ENCODE results near the gene FOXA2. TPM values are rescaled to one million over a fixed set of nuclear protein-coding genes. Genes with fewer than 3 reads are reported as not detected.

The FOXA2 gene
- polyA plus RNA-seq, 1 donor from 2014 or later = not detected

DNA sequence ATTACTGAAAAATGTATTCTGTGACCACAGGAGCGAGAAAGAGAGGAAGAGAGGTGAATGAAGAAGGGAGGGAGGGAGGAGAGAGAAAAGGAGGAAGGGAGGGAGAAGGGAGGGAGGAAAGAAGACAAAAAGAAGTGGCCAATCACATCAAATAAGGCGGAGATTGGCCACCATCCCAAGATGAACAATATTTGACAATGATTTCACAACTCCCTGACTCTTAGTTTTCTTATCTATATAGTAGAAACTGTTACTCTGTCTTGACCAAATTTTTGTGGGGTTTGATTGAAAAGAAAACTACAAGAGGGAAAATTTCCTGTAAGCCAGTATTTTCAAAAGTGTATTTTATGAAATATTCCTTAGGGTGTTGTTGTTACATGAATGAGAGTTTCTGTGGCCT lies 52.6 kb downstream of the FOXA2 start:
- no peaks in the 10 kb centered on the region for H3K9me3 ChIP-seq (ENCODE audit: low read length)

DNA sequence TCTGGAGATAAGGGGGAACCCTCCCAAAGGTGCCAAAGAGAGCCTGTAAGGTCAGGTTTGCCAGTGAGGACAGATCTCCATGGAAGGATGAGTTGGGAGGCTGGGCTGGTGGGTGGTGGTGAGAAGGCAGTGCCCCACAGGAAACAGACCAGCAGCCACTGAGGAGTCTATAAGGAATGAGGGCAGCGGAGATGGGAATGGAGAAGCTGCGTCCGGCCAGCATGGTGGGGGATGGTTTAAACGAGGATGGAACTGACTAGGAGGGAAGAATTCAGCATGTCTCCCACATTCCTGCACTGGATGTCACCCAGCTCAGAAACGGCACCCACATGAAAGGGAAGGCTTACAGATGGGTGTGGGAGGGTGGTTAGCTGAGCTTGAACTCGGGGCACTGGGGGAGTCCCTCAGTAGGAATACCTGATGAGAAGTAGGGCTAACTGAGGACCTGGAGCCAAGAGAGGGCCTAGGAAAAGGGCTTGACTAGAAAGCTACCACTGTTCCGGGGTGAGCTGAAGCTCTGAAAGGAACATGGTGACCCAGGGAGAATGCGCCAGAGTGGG lies 53.2 kb downstream of the FOXA2 start:
- TF ChIP-seq MXI1 (conservative IDR thresholded peaks at IDR 0.05; ENCODE audit: poor library complexity, severe bottlenecking) (no peak), TAF1 (IDR thresholded peaks at IDR 0.05; ENCODE audit: low read depth) (no peak), CTCF (IDR thresholded peaks at IDR 0.05; ENCODE audit: poor library complexity, severe bottlenecking) (no peak), EZH2 (IDR thresholded peaks at IDR 0.05; ENCODE audit: borderline replicate concordance, insufficient read depth, low read length, poor library complexity, severe bottlenecking) (no peak), EP300 (conservative IDR thresholded peaks at IDR 0.05; ENCODE audit: poor library complexity, severe bottlenecking) (no peak), SMC3 (conservative IDR thresholded peaks at IDR 0.05; ENCODE audit: poor library complexity) (no peak), REST (IDR thresholded peaks at IDR 0.05; ENCODE audit: borderline replicate concordance) (no peak), RAD21 (conservative IDR thresholded peaks at IDR 0.05) (no peak), POLR2AphosphoS5 (IDR thresholded peaks at IDR 0.05) (no peak)
- Histone ChIP-seq H3F3A (ENCODE audit: insufficient read depth, low read length, poor library complexity, severe bottlenecking) (no peaks in the 10 kb centered on the region), H3K27ac (ENCODE audit: low read length) (no peak overlapping the region), H3K36me3 (ENCODE audit: insufficient read depth, low read length) (no peaks in the 10 kb centered on the region), H3K9ac (ENCODE audit: low read length) (no peak overlapping the region), H2AFZ (ENCODE audit: low read depth, low read length) (no peak overlapping the region), H3K4me3 (ENCODE audit: low read length) (no peak overlapping the region), H3K9me2 (ENCODE audit: insufficient read depth, low read length) (no peaks in the 10 kb centered on the region), H3K27me3 (ENCODE audit: insufficient read depth, low read depth, low read length) (no peaks in the 10 kb centered on the region), H3K4me2 (ENCODE audit: low read length) (no peak overlapping the region), H4K20me1 (ENCODE audit: insufficient read depth) (no peaks in the 10 kb centered on the region), H3K9me3 (ENCODE audit: low read length) (no peaks in the 10 kb centered on the region), H3K79me2 (replicated peaks; ENCODE audit: insufficient read depth, low read length) (no peaks in the 10 kb centered on the region)

More for the DNA sequence above, 52.6 kb downstream of the FOXA2 start:
- no peak overlapping the region for H3K4me3 ChIP-seq (ENCODE audit: low read length)
- no peak overlapping the region for H2AFZ ChIP-seq (ENCODE audit: low read depth, low read length)
- no peaks in the 10 kb centered on the region for H3K27me3 ChIP-seq (ENCODE audit: insufficient read depth, low read depth, low read length)
- no peak overlapping the region for H3K4me2 ChIP-seq (ENCODE audit: low read length)
- H3F3A ChIP-seq (ENCODE audit: insufficient read depth, low read length, poor library complexity, severe bottlenecking) = no peaks in the 10 kb centered on the region
- H3K36me3 ChIP-seq (ENCODE audit: insufficient read depth, low read length) = no peaks in the 10 kb centered on the region
- H3K9ac ChIP-seq (ENCODE audit: low read length) = no peak overlapping the region
- no peaks in the 10 kb centered on the region for H3K79me2 ChIP-seq (replicated peaks; ENCODE audit: insufficient read depth, low read length)
- H3K9me2 ChIP-seq (ENCODE audit: insufficient read depth, low read length) = no peaks in the 10 kb centered on the region
- no peaks in the 10 kb centered on the region for H4K20me1 ChIP-seq (ENCODE audit: insufficient read depth)
- TF ChIP-seq SMC3 (conservative IDR thresholded peaks at IDR 0.05; ENCODE audit: poor library complexity) = no peak
- TF ChIP-seq REST (IDR thresholded peaks at IDR 0.05; ENCODE audit: borderline replicate concordance) = no peak
- TF ChIP-seq MXI1 (conservative IDR thresholded peaks at IDR 0.05; ENCODE audit: poor library complexity, severe bottlenecking) = no peak
- no peak for TF ChIP-seq TAF1 (IDR thresholded peaks at IDR 0.05; ENCODE audit: low read depth)
- H3K27ac ChIP-seq (ENCODE audit: low read length) = no peak overlapping the region

Small RNAs within 50 kb of the gene (small RNA-seq; reads per million reads assigned to genes)
- 0 reads per million in 3 experiments for gene LINC00261
